Spleen (tissue), 11 donors: ENCODE results near the gene SLC26A2. TPM values are rescaled to one million over a fixed set of nuclear protein-coding genes. Genes with fewer than 3 reads are reported as not detected.

Experiments used
- DNase-seq: peaks from one replicate; pipeline ENCODE4 v3.0.0-alpha.2; 2020
- H3K27ac ChIP-seq, 8 donors: fragments of 200-600 bp; sonication (generic) in 7 of 8; 1 replicate in 4 of 8; 2 replicates in 4 of 8; pipeline versions ENCODE4 v1.5.0 to v1.8.0; 2016 to 2021; ENCODE audit warnings: inconsistent platforms in 4 of 8, mild to moderate bottlenecking in 4 of 8, moderate library complexity in 1 of 8
- H3K27me3 ChIP-seq, 7 donors: fragments of 200-600 bp; sonication (generic) in 6 of 7; replicated peaks in 1 of 7; 1 replicate in 4 of 7; 2 replicates in 3 of 7; pipeline versions ENCODE4 v1.5.0 to v1.8.0; 2016 to 2021; ENCODE audit warnings: inconsistent platforms in 3 of 7, mild to moderate bottlenecking in 1 of 7
- H3K36me3 ChIP-seq, 6 donors: fragments of 200-600 bp; sonication (generic) in 5 of 6; 1 replicate in 4 of 6; 2 replicates in 2 of 6; pipeline versions ENCODE4 v1.5.0 to v1.8.0; 2016 to 2021; ENCODE audit warnings: inconsistent platforms in 2 of 6
- H3K4me1 ChIP-seq, 6 donors: fragments of 200-600 bp; sonication (generic) in 5 of 6; 1 replicate in 3 of 6; 2 replicates in 3 of 6; pipeline versions ENCODE4 v1.5.0 to v1.8.0; 2016 to 2021; ENCODE audit warnings: inconsistent platforms in 3 of 6
- H3K4me3 ChIP-seq, 8 donors: fragments of 200-600 bp; sonication (generic) in 7 of 8; 1 replicate in 4 of 8; 2 replicates in 4 of 8; pipeline versions ENCODE4 v1.5.0 to v1.8.0; 2016 to 2021; ENCODE audit warnings: inconsistent platforms in 4 of 8, mild to moderate bottlenecking in 4 of 8, moderate library complexity in 2 of 8
- H3K9me3 ChIP-seq, 8 donors: fragments of 200-600 bp; sonication (generic) in 7 of 8; 1 replicate in 4 of 8; 2 replicates in 4 of 8; pipeline versions ENCODE4 v1.5.0 to v1.8.0; 2016 to 2021; ENCODE audit warnings: inconsistent platforms in 4 of 8
- POLR2A ChIP-seq, 3 donors: fragments of 450-650 bp; IDR thresholded peaks; one replicate each; pipeline ENCODE4 v1.5.1; 2017; ENCODE audit warnings: antibody characterized with exemption in 3 of 3, mild to moderate bottlenecking in 1 of 3
- POLR2AphosphoS5 ChIP-seq, 3 donors: sonication (generic); formaldehyde crosslinking; IDR thresholded peaks; one replicate each; pipeline ENCODE4 v1.5.1; 2017; ENCODE audit warnings: antibody characterized with exemption in 3 of 3
- WGBS, 5 donors: extraction: QIAGEN DNeasy Blood & Tissue Kit in 3 of 5; methylation state at CpG; one replicate each; pipeline versions ENCODE4 v1.1.5 to v1.1.7; 2013 to 2018; 5-methylcytosine and 5-hydroxymethylcytosine counted together
- intact Hi-C: fragments of 100-400 bp; cut with DNase I; formaldehyde crosslinking; loops from one replicate; pipeline ENCODE4 v1.15.0; 2023; ENCODE audit warnings: low total_unique reads
- polyA plus RNA-seq, 3 donors: library from polyadenylated mRNA; stranded (reverse); fragments of 200-250 nt; gene quantifications; one replicate each; pipeline ENCODE4 v1.2.1, GENCODE V29; 2013
- total RNA-seq, 7 donors: library from RNA; depleted of rRNA in 3 of 7; stranded (reverse); fragments of >200 nt in 3 of 7; fragmentation: NEBNext Ultra II Directional in 4 of 7; extraction: Animal tissue kit (Norgen Biotek cat#: 25700) in 4 of 7; gene quantifications; one replicate each; pipeline versions ENCODE4 v1.1.0 to v1.2.1, GENCODE V29; 2016 to 2021
- TF ChIP-seq, protein P1 (sequence below), 11 experiments: fragments of 200-600 bp in 7 of 11; fragments of 450-650 bp in 4 of 11; sonication (generic) in 4 of 11; IDR thresholded peaks in 8 of 11; conservative IDR thresholded peaks in 3 of 11; 1 replicate in 7 of 11; 2 replicates in 4 of 11; pipeline versions ENCODE4 v1.4.0 to v1.8.0; 2016 to 2021; ENCODE audit warnings: antibody characterized with exemption in 11 of 11, inconsistent platforms in 4 of 11, mild to moderate bottlenecking in 1 of 11
- donor health status: healthy with polysubstance abuse.
- donor health status: DM: no; HTN: no; CAD: no; lungs with moderate emphysema.
- donor health status: DM: no; HTN: no; CAD: no.
- donor health status: Bipolar disorder and iron deficiency.
- donor health status: healthy.
- donor health status: DM: no; HTN: no; CAD: no.
- donor health status: DM: yes; HTN: yes; CAD: no.

The SLC26A2 gene
- total and polyA plus RNA-seq, 10 donors: 1.9 to 14.8 (median 10.1) TPM

DNA sequence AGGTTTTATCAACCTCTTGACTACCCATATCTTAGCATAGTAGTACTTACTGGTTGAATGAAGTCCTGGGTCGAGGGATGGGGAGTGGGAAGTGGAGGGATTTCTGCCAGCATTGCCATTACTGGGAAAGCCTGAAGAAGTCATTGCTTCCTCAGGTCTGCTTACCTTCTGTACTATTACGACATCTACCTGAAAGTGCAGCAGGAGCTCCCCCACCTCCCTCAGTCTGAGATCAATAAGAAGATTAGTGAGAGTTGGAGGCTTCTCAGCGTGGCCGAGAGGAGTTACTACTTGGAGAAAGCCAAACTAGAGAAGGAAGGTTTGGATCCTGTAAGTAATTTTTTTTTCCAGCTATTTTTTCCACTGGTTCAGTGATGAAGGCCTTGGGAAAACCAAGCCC is 45.8 kb downstream of the SLC26A2 start:
- Histone ChIP-seq H3K4me1 (peaks cover 13 to 47% (median 22%) of the 10 kb centered on the region in 6 donors), H3K4me3 (no peak overlapping the region), H3K36me3 (peaks cover 0 to 85% (median 53%) of the 10 kb centered on the region in 6 donors), H3K9me3 (no peaks in the 10 kb centered on the region), H3K27ac (no peak overlapping the region), H3K27me3 (no peaks in the 10 kb centered on the region)
- TF ChIP-seq, protein P1, sequence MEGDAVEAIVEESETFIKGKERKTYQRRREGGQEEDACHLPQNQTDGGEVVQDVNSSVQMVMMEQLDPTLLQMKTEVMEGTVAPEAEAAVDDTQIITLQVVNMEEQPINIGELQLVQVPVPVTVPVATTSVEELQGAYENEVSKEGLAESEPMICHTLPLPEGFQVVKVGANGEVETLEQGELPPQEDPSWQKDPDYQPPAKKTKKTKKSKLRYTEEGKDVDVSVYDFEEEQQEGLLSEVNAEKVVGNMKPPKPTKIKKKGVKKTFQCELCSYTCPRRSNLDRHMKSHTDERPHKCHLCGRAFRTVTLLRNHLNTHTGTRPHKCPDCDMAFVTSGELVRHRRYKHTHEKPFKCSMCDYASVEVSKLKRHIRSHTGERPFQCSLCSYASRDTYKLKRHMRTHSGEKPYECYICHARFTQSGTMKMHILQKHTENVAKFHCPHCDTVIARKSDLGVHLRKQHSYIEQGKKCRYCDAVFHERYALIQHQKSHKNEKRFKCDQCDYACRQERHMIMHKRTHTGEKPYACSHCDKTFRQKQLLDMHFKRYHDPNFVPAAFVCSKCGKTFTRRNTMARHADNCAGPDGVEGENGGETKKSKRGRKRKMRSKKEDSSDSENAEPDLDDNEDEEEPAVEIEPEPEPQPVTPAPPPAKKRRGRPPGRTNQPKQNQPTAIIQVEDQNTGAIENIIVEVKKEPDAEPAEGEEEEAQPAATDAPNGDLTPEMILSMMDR (IDR thresholded peaks at IDR 0.05 in 8 of 11, conservative IDR thresholded peaks at IDR 0.05 in 3 of 11): no peak
- TF ChIP-seq POLR2A (IDR thresholded peaks at IDR 0.05) (no peak), POLR2AphosphoS5 (IDR thresholded peaks at IDR 0.05) (no peak)
- 89 to 97% (median 93%) methylated on average over 4 of the region's 4 CpGs for WGBS, 5 donors
- intact Hi-C loops: no loop called here
- DNase-seq: no peak

DNA sequence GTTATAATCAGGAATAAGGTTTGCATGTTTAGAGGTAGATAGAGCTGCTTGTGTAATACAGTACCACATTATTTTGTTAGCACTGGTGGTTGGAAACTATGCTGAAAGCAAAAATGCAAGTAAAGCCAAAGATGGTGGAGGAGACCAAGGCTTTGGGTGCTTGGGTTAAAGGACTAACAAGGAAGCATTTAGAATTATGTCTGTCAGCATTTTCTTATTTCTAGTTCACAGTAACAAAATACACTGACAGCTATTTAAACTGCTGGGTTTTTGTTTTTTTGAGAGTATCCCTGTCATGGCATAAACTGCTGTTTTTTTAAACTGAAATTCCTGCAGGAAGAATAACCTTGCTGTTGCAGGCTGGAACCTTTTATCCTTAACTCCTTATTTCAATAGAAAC is 46.5 kb downstream of the SLC26A2 start:
- peaks cover 0 to 92% (median 60%) of the 10 kb centered on the region in 6 donors for H3K36me3 ChIP-seq
- H3K9me3 ChIP-seq: no peaks in the 10 kb centered on the region
- no peaks in the 10 kb centered on the region for H3K27me3 ChIP-seq
- no peak overlapping the region for H3K4me3 ChIP-seq
- no peak overlapping the region for H3K27ac ChIP-seq
- no peak for DNase-seq
- no peak for TF ChIP-seq POLR2A (IDR thresholded peaks at IDR 0.05)
- TF ChIP-seq, protein P1 (IDR thresholded peaks at IDR 0.05 in 8 of 11, conservative IDR thresholded peaks at IDR 0.05 in 3 of 11): no peak
- H3K4me1 ChIP-seq: peaks cover 9 to 40% (median 14%) of the 10 kb centered on the region in 6 donors
- intact Hi-C loops: no loop called here

DNA sequence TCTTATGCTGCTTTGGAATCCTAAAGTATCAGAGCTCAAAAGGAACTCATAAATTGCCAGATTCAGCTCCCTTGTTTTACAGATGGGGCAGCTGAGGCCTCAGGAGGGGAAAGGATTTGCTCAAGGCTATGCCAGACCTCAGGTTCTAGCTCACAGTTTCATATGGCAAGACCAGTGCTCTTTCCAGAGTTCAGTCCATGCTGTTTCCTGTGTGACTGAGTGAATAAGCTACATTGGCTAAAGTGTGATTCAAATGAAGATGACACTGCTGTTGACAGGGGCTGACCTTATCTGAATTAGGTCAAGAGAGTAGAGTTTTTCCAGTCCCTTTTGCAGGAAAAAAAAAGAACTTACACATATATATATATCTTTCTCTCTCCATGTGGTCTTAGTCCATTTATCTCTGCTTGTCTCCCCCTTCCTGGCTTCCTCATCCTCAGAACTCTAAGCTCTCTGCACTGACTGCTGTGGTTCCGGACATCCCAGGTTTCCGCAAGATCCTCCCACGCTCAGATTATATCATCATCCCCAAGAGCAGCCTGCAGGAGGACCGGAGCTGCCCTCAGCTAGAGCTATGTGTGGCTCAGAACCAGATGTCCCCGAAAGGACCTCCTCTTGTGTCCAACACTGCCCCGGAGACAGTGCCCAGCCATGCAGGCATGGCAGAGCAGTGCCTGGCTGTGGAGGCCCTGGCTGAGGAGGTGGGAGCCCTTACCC is 49.3 kb downstream of the SLC26A2 start:
- TF ChIP-seq, protein P1 (IDR thresholded peaks at IDR 0.05 in 8 of 11, conservative IDR thresholded peaks at IDR 0.05 in 3 of 11): no peak
- TF ChIP-seq POLR2A (IDR thresholded peaks at IDR 0.05): no peak
- no peak for TF ChIP-seq POLR2AphosphoS5 (IDR thresholded peaks at IDR 0.05)
- DNase-seq: no peak
- 87 to 93% (median 91%) methylated on average over 6 of the region's 6 CpGs for WGBS, 5 donors
- Histone ChIP-seq H3K27ac (no peak overlapping the region), H3K4me1 (peaks cover 0 to 12% (median 0%) of the 10 kb centered on the region in 6 donors), H3K27me3 (no peaks in the 10 kb centered on the region), H3K36me3 (peaks cover 0 to 100% (median 83%) of the 10 kb centered on the region in 6 donors), H3K9me3 (peaks cover 0 to 2% (median 0%) of the 10 kb centered on the region in 8 donors), H3K4me3 (no peak overlapping the region)
- intact Hi-C loops: no loop called here

DNA sequence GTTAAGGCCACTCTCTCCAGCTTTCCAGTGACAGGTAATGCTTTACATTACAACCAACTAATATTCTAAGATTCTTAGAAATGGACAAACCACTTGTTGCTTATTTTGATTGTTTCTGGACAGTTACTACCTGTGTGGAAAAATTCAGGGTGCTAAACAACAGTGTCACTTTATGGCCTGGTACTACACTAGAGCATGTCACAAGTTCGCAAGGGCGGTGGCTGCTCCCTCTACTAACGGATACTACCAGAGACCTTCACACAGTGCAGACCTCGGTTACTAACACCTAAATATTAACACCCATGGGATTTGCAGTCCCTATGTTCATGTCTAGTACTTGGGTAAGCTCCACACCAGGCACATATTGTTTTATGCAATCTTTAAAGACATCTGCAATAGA is 53.4 kb downstream of the SLC26A2 start:
- H3K27ac ChIP-seq: no peak overlapping the region
- no peaks in the 10 kb centered on the region for H3K27me3 ChIP-seq
- no peak overlapping the region for H3K4me3 ChIP-seq
- H3K36me3 ChIP-seq: peaks cover 3 to 100% (median 84%) of the 10 kb centered on the region in 6 donors
- intact Hi-C loops: no loop called here
- TF ChIP-seq, protein P1 (IDR thresholded peaks at IDR 0.05 in 8 of 11, conservative IDR thresholded peaks at IDR 0.05 in 3 of 11): no peak
- no peak for TF ChIP-seq POLR2AphosphoS5 (IDR thresholded peaks at IDR 0.05)
- WGBS, 5 donors: 94 to 99% (median 97%) methylated on average over 4 of the region's 4 CpGs
- peaks cover 0 to 19% (median 16%) of the 10 kb centered on the region in 8 donors for H3K9me3 ChIP-seq
- no peak for DNase-seq
- no peaks in the 10 kb centered on the region for H3K4me1 ChIP-seq
